ENCODE data around the gene CFD. TPM values are rescaled to one million over a fixed set of nuclear protein-coding genes. Genes with fewer than 3 reads are reported as not detected.

CFD gene
- total RNA-seq, 1 experiment from 2014 or later = 9.2 TPM

- no peak for DNase-seq (ENCODE audit: extremely low read depth, low read depth)
Observed at GRCh38 chr19:902093-902370, 42.6 kb downstream of the CFD start.

DNA sequence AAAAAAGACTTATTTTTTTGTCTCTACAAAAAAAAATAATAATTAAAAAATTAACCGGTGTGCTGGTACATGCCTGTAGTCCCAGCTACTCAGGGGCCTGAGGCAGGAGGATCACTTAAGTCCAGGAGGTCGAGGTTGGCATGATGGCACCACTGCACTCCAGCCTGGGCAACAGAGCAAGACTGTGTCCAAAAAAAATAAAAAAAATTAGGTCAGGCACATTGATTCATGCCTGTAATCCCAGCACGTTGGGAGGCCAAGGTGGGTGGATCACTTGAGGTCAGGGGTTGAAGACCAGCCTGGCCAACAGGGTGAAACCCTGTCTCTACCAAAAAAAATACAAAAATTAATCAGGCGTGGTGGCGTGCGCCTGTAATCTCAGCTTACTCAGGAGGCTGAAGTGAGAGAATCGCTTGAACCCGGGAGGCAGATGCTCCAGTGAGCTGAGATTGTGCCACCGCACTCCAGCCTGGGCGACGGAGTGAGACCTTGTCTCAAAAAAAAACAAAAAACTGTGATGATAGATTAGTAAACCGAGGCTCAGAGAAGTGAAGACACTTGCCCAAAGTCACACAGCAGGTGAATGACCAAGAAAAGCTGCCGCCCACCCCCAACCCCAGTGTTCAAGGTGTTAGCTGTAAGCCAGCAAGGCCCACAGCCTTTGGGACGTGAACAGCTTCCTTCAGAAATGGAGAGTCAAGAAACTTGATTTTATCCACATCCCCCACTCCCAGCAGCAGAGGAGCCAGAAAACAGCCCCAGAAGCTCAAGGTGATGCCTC lies 43.2 kb downstream of the CFD start:
- DNase-seq (ENCODE audit: extremely low read depth, low read depth) = no peak

- no peak for DNase-seq (ENCODE audit: extremely low read depth, low read depth)
Observed at GRCh38 chr19:903266-903797, 43.9 kb downstream of the CFD start.

- no peak for DNase-seq (ENCODE audit: extremely low read depth, low read depth)
Observed at GRCh38 chr19:904545-904944, 45.1 kb downstream of the CFD start.

DNA sequence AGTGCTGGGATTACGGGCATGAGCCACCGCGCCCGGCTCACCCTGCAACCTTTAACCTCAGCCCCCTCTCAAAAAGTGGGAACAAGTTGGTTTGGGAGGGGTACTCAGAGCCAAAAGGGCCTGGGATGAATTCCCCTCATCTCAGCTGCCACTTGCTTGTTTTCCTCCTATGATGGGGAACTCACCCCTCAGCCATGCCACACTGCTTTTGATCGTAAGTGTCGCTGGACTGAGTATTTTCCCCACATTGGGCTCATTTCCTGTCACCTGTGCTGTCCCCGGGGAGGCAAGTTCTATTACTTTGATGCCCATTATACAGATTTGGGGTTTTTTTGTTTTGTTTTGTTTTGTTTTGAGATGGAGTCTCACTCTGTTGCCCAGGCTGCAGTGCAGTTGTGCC lies 47.0 kb downstream of the CFD start:
- no peak for DNase-seq (ENCODE audit: extremely low read depth, low read depth)

GRCh38 chr19:907183-907853 lies 47.9 kb downstream of the CFD start:
- no peak for DNase-seq (ENCODE audit: extremely low read depth, low read depth)

- DNase-seq (ENCODE audit: extremely low read depth, low read depth) = no peak
Observed at GRCh38 chr19:911197-912033, 52.0 kb downstream of the CFD start.

DNA sequence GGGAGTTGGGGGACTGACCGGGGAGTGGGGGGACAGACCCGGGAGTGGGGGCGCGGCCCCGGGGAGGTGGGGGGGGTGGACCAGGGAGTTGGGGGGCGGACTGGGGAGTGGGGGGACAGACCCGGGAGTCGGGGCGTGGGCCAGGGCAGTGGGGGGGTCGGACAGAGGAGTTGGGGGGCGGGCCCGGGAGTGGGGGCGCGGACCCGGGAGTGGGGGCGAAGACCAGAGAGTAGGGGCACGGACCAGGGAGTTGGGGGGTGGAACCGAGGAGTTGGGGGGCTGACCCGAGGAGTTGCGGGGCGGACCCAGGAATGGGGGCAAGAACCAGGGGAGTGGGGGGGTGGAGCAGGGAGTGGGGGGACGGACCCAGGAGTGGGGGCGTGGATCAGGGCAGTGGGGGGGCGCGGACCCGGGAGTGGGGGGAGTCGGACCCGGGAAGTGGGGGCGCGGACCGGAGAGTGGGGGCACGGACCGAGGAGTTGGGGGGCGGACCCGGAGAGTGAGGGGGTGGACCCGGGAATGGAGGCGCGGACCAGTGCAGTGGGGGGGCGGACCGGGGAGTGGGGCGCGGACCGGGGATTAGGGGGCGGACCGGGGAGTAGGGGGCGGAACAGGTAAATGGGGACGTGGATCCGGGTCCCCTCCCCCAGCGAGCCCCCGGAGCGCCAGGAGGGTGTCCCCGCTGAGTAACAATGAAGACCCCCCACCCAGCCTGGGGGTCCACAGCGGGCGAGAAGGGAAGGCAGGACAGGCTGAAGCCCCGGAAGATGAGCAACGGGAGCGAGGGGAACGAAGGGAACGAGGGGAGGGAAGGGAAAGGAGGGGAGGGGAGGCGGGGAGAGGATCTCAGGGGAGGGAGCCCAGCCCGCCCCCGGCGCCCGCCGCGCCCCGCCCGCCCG lies 53.0 kb downstream of the CFD start:
- DNase-seq (ENCODE audit: extremely low read depth, low read depth) = no peak

Small RNA genes lying within 50 kb of the gene (small RNA-seq; reads per million reads assigned to genes)
- gene MIR3187 (0 reads per million in 2 experiments), gene RNU6-9 (0.35 to 1.2 reads per million in 2 experiments)

Other genes starting within 250 kb of the CFD start
- 25.0 and 29.9 TPM in 2 replicates for gene POLRMT, start 226.1 kb upstream of the CFD start, total RNA-seq (2014; rRNA removed; shearing (Covaris generic))
- gene FGF22, start 219.8 kb upstream of the CFD start, total RNA-seq (2014; rRNA removed; shearing (Covaris generic)) = not detected in 2 replicates
- 27.0 and 33.5 TPM in 2 replicates for gene RNF126, start 196.4 kb upstream of the CFD start, total RNA-seq (2014; rRNA removed; shearing (Covaris generic))
- gene FSTL3, start 183.3 kb upstream of the CFD start, total RNA-seq (2014; rRNA removed; shearing (Covaris generic)) = 43.3 and 51.7 TPM in 2 replicates
- not detected in 2 replicates for gene PRSS57, start 164.2 kb upstream of the CFD start, total RNA-seq (2014; rRNA removed; shearing (Covaris generic))
- gene PALM, start 150.7 kb upstream of the CFD start, total RNA-seq (2014; rRNA removed; shearing (Covaris generic)) = 4.2 and 7.6 TPM in 2 replicates
- 24.1 and 30.1 TPM in 2 replicates for gene MISP, start 108.6 kb upstream of the CFD start, total RNA-seq (2014; rRNA removed; shearing (Covaris generic))
- gene PTBP1, start 62.2 kb upstream of the CFD start, total RNA-seq (2014; rRNA removed; shearing (Covaris generic)) = 236 and 249 TPM in 2 replicates
- gene PLPPR3, start 37.7 kb upstream of the CFD start, total RNA-seq (2014; rRNA removed; shearing (Covaris generic)) = 2.6 and 3.0 TPM in 2 replicates
- gene AZU1, start 31.8 kb upstream of the CFD start, total RNA-seq (2014; rRNA removed; shearing (Covaris generic)) = 0.35 TPM in 1 of 2 replicates, not detected in the other
- gene PRTN3, start 18.7 kb upstream of the CFD start, total RNA-seq (2014; rRNA removed; shearing (Covaris generic)) = 0.50 and 1.4 TPM in 2 replicates
- 0.40 TPM in 1 of 2 replicates, not detected in the other for gene ELANE, start 7.4 kb upstream of the CFD start, total RNA-seq (2014; rRNA removed; shearing (Covaris generic))
- 10.3 and 12.3 TPM in 2 replicates for gene MED16, start 33.5 kb downstream of the CFD start, total RNA-seq (2014; rRNA removed; shearing (Covaris generic))
- not detected in 2 replicates for gene RNU6-9, start 33.8 kb downstream of the CFD start, total RNA-seq (2014; rRNA removed; shearing (Covaris generic))
- gene R3HDM4, start 53.6 kb downstream of the CFD start, total RNA-seq (2014; rRNA removed; shearing (Covaris generic)) = 28.6 and 35.1 TPM in 2 replicates
- not detected in 2 replicates for gene KISS1R, start 57.7 kb downstream of the CFD start, total RNA-seq (2014; rRNA removed; shearing (Covaris generic))
- 4.9 and 5.4 TPM in 2 replicates for gene ARID3A, start 66.4 kb downstream of the CFD start, total RNA-seq (2014; rRNA removed; shearing (Covaris generic))
- 54.0 and 59.4 TPM in 2 replicates for gene WDR18, start 124.7 kb downstream of the CFD start, total RNA-seq (2014; rRNA removed; shearing (Covaris generic))
- gene GRIN3B, start 140.8 kb downstream of the CFD start, total RNA-seq (2014; rRNA removed; shearing (Covaris generic)) = not detected in 2 replicates
- 89.3 and 95.8 TPM in 2 replicates for gene TMEM259, start 161.5 kb downstream of the CFD start, total RNA-seq (2014; rRNA removed; shearing (Covaris generic))
- not detected in 2 replicates for gene RNU6-2, start 161.9 kb downstream of the CFD start, total RNA-seq (2014; rRNA removed; shearing (Covaris generic))
- 22.2 and 27.5 TPM in 2 replicates for gene CNN2, start 166.9 kb downstream of the CFD start, total RNA-seq (2014; rRNA removed; shearing (Covaris generic))
- gene ABCA7, start 180.4 kb downstream of the CFD start, total RNA-seq (2014; rRNA removed; shearing (Covaris generic)) = 14.0 and 20.0 TPM in 2 replicates
- 0.92 and 2.5 TPM in 2 replicates for gene ARHGAP45, start 207.5 kb downstream of the CFD start, total RNA-seq (2014; rRNA removed; shearing (Covaris generic))
- 102 and 108 TPM in 2 replicates for gene POLR2E, start 235.7 kb downstream of the CFD start, total RNA-seq (2014; rRNA removed; shearing (Covaris generic))
- gene GPX4, start 244.3 kb downstream of the CFD start, total RNA-seq (2014; rRNA removed; shearing (Covaris generic)) = 219 and 260 TPM in 2 replicates

Data from NCI-H460 (cell line).